ENCODE measurements around the gene NKAIN4. TPM values are rescaled to one million over a fixed set of nuclear protein-coding genes. Genes with fewer than 3 reads are reported as not detected.
A peak's percentile ranks its signal among the peaks of the same experiment; 100 is the strongest.

NKAIN4 gene
- total RNA-seq, 1 donor from 2014 or later: 10.2 TPM

GRCh38 chr20:63212393-63212730 lies 41.9 kb downstream of the NKAIN4 start:
- peak overlapping the region; percentile 52 for H3K4me3 Mint-ChIP-seq
- H3K4me1 Mint-ChIP-seq (ENCODE audit: unreplicated experiment): peaks cover 42% of the 10 kb centered on the region
- DNase-seq (ENCODE audit: extremely low spot score, unreplicated experiment): no peak
- H3K36me3 Mint-ChIP-seq: peaks cover 23% of the 10 kb centered on the region
- TF ChIP-seq CTCF (conservative IDR thresholded peaks at IDR 0.05): no peak
- H3K27me3 Mint-ChIP-seq: no peaks in the 10 kb centered on the region
- no peak overlapping the region for H3K27ac Mint-ChIP-seq
- no peaks in the 10 kb centered on the region for H3K9me3 Mint-ChIP-seq

- no peak for DNase-seq (ENCODE audit: extremely low spot score, unreplicated experiment)
- Mint-ChIP-seq H3K4me1 (ENCODE audit: unreplicated experiment) (peaks cover 35% of the 10 kb centered on the region), H3K4me3 (no peak overlapping the region), H3K27me3 (no peaks in the 10 kb centered on the region), H3K27ac (no peak overlapping the region), H3K36me3 (peaks cover 28% of the 10 kb centered on the region), H3K9me3 (no peaks in the 10 kb centered on the region)
- no peak for TF ChIP-seq CTCF (conservative IDR thresholded peaks at IDR 0.05)
Observed at GRCh38 chr20:63210011-63210605, 44.2 kb downstream of the NKAIN4 start.

GRCh38 chr20:63208346-63208909 lies 45.8 kb downstream of the NKAIN4 start:
- no peaks in the 10 kb centered on the region for H3K27me3 Mint-ChIP-seq
- no peak for DNase-seq (ENCODE audit: extremely low spot score, unreplicated experiment)
- no peak for TF ChIP-seq CTCF (conservative IDR thresholded peaks at IDR 0.05)
- peaks cover 19% of the 10 kb centered on the region for H3K4me1 Mint-ChIP-seq (ENCODE audit: unreplicated experiment)
- no peak overlapping the region for H3K4me3 Mint-ChIP-seq
- peaks cover 23% of the 10 kb centered on the region for H3K36me3 Mint-ChIP-seq
- no peak overlapping the region for H3K27ac Mint-ChIP-seq
- H3K9me3 Mint-ChIP-seq: no peaks in the 10 kb centered on the region

- DNase-seq (ENCODE audit: extremely low spot score, unreplicated experiment): no peak
- TF ChIP-seq CTCF (conservative IDR thresholded peaks at IDR 0.05): no peak
- Mint-ChIP-seq H3K9me3 (no peaks in the 10 kb centered on the region), H3K4me3 (no peak overlapping the region), H3K4me1 (ENCODE audit: unreplicated experiment) (peaks cover 5% of the 10 kb centered on the region), H3K27me3 (no peaks in the 10 kb centered on the region), H3K27ac (no peak overlapping the region), H3K36me3 (peaks cover 16% of the 10 kb centered on the region)
Observed at GRCh38 chr20:63206878-63207277, 47.4 kb downstream of the NKAIN4 start.

- Mint-ChIP-seq H3K27ac (no peak overlapping the region), H3K36me3 (peaks cover 21% of the 10 kb centered on the region)
Observed at GRCh38 chr20:63205896-63206295, 48.4 kb downstream of the NKAIN4 start.

More at GRCh38 chr20:63205896-63206295, 48.4 kb downstream of the NKAIN4 start:
- DNase-seq (ENCODE audit: extremely low spot score, unreplicated experiment): no peak
- no peaks in the 10 kb centered on the region for H3K9me3 Mint-ChIP-seq
- H3K27me3 Mint-ChIP-seq: no peaks in the 10 kb centered on the region
- H3K4me1 Mint-ChIP-seq (ENCODE audit: unreplicated experiment): peaks cover 3% of the 10 kb centered on the region
- H3K4me3 Mint-ChIP-seq: no peak overlapping the region
- no peak for TF ChIP-seq CTCF (conservative IDR thresholded peaks at IDR 0.05)

Data from type B pancreatic cell (in vitro differentiated cells).